Ishikawa (cell line): ENCODE data around the gene MICAL3.

Experiments used
- CEBPB ChIP-seq: IDR thresholded peaks from 2 replicates; pipeline ENCODE4 v1.6.1; 2012
- CREB1 ChIP-seq: IDR thresholded peaks from 2 replicates; pipeline ENCODE4 v1.6.1; 2012; ENCODE audit warnings: low read depth
- EGR1 ChIP-seq: IDR thresholded peaks from 2 replicates; pipeline ENCODE4 v1.6.1; 2012
- EP300 ChIP-seq: IDR thresholded peaks from 2 replicates; pipeline ENCODE4 v1.6.1; 2012; ENCODE audit warnings: borderline replicate concordance
- FOXM1 ChIP-seq: IDR thresholded peaks from 2 replicates; pipeline ENCODE4 v1.6.1; 2012; ENCODE audit warnings: low read depth, borderline replicate concordance
- NFIC ChIP-seq: IDR thresholded peaks from 2 replicates; pipeline ENCODE4 v1.6.1; 2012
- RAD21 ChIP-seq: IDR thresholded peaks from 2 replicates; pipeline ENCODE4 v1.6.1; 2012; ENCODE audit warnings: low read depth
- REST ChIP-seq: IDR thresholded peaks from 2 replicates; pipeline ENCODE4 v1.6.1; 2012; ENCODE audit warnings: low read depth, mild to moderate bottlenecking
- TAF1 ChIP-seq: IDR thresholded peaks from 2 replicates; pipeline ENCODE4 v1.6.1; 2012; ENCODE audit warnings: low read depth, mild to moderate bottlenecking
- TCF12 ChIP-seq: IDR thresholded peaks from 2 replicates; pipeline ENCODE4 v1.6.1; 2012; ENCODE audit warnings: low read depth
- TEAD4 ChIP-seq: IDR thresholded peaks from 2 replicates; pipeline ENCODE4 v1.6.1; 2012
- YY1 ChIP-seq: IDR thresholded peaks from 2 replicates; pipeline ENCODE4 v1.6.1; 2012; ENCODE audit warnings: low read depth
- ZBTB7A ChIP-seq: IDR thresholded peaks from 2 replicates; pipeline ENCODE4 v1.6.1; 2012; ENCODE audit warnings: low read depth
- TF ChIP-seq, protein P1 (sequence below): IDR thresholded peaks from 2 replicates; pipeline ENCODE4 v1.6.1; 2012
- TF ChIP-seq, protein P2 (sequence below): IDR thresholded peaks from 2 replicates; pipeline ENCODE4 v1.6.1; 2012

The MICAL3 gene

DNA sequence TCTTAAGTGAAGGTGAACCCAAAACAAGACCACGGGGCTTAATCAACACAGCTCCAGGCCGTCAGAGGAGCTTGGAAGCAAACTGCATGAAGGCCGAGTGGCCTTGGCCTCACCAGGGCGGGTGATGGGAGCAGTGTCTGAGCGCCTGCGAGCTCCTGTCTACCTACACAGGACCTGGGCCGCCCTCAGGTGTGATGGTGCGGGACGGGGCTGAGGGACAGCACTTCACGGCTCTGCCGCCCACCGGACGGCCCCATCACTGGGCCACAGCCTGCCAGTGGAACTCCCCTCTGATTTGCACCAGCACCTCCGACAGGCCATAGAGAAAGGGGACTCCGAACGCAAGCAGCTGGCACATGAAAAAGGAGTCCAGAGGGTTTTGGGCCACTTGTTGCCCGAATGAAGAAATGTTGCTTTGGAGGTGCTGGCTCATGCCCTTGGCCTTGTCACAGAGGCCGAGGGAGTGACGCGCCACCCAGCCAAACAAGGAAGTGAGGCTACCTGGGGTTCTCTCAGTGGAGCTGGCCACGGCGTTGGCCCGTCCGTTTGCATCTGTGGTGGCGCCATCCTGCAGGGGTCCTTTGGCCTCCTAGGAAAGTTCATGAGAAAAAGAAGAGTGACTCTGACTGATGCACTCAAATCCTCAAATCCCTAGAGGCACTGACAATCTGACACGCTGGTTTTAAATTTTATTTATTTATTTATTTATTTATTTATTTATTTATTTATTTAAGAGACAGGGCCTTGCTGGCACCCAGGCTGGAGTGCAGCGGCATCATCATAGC, 159.8 kb downstream of the MICAL3 start:
- TF ChIP-seq RAD21 (no peak), REST (no peak), TAF1 (no peak), CREB1 (no peak), ZBTB7A (no peak), EP300 (no peak), EGR1 (no peak), YY1 (no peak), FOXM1 (no peak), NFIC (no peak), CEBPB (no peak)
- TF ChIP-seq, protein P1, sequence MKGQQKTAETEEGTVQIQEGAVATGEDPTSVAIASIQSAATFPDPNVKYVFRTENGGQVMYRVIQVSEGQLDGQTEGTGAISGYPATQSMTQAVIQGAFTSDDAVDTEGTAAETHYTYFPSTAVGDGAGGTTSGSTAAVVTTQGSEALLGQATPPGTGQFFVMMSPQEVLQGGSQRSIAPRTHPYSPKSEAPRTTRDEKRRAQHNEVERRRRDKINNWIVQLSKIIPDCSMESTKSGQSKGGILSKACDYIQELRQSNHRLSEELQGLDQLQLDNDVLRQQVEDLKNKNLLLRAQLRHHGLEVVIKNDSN, result no peak
- TF ChIP-seq, protein P2, sequence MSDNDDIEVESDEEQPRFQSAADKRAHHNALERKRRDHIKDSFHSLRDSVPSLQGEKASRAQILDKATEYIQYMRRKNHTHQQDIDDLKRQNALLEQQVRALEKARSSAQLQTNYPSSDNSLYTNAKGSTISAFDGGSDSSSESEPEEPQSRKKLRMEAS, result no peak

- TF ChIP-seq, protein P2, result no peak
- TF ChIP-seq EP300, result no peak
- TF ChIP-seq CREB1, result no peak
- no peak for TF ChIP-seq ZBTB7A
- no peak for TF ChIP-seq RAD21
- TF ChIP-seq TAF1, result no peak
- no peak for TF ChIP-seq NFIC
- no peak for TF ChIP-seq REST
- TF ChIP-seq EGR1, result no peak
- TF ChIP-seq FOXM1, result no peak
- TF ChIP-seq, protein P1, result no peak
- TF ChIP-seq CEBPB, result no peak
- TF ChIP-seq TCF12, result no peak
- no peak for TF ChIP-seq TEAD4
- no peak for TF ChIP-seq YY1
Observed at GRCh38 chr22:17862646-17863181, 161.6 kb downstream of the MICAL3 start.

DNA sequence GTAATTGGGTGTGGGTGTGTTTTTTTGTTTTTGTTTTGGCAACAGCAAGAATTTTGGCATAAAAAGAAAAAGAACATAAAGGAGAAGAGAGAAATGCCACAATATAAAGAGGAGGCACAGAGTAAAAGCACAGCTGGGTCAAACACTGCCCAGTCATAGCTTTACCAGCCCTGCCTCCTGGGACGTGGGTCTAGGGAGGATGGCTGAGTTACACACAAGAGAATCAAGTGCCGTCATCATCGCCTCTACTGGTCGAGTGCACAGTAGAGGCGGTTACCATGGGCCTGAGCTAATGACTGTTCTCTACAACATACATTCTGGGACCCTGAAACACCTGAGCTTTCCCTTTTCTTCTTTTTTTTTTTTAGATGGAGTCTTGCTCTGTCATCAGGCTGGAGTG, 162.5 kb downstream of the MICAL3 start:
- TF ChIP-seq TEAD4 (no peak), CREB1 (no peak), TAF1 (no peak), FOXM1 (no peak), NFIC (no peak), RAD21 (no peak), YY1 (no peak), CEBPB (no peak), TCF12 (no peak), ZBTB7A (no peak), EGR1 (no peak), EP300 (no peak), REST (no peak)
- TF ChIP-seq, protein P1, result no peak
- TF ChIP-seq, protein P2, result no peak
